K562 (cell line): ENCODE data around the gene VPS35L. TPM values are rescaled to one million over a fixed set of nuclear protein-coding genes. Genes with fewer than 3 reads are reported as not detected.

Source experiments
- ATAC-seq: fragments of 200-7000 bp; cut with Tn5 transposase; 3 replicates; pipeline ENCODE4 v1.9.1; 2020; ENCODE audit warnings: moderate library complexity
- BruUV-seq: library from RNA; stranded (reverse); fragments of 400-500 nt; replicated peaks from 2 replicates; lab custom pipeline; 2021; lab: Mats Ljungman, UMichigan
- CTCF ChIA-PET: fragments of 300-600 bp; formaldehyde crosslinking; extraction: SDS; loops from one replicate; lab custom pipeline; 2021; ENCODE audit warnings: low intra/inter-chr PET ratio; lab: Yijun Ruan, JAX
- POLR2A ChIA-PET: fragments of 300-600, 350-650 bp; sonication (Branson Sonifier 250); formaldehyde crosslinking; extraction: SDS; loops from one replicate; lab custom pipeline; 2021; ENCODE audit warnings: antibody characterized with exemption, inconsistent platforms; lab: Yijun Ruan, JAX
- DNase-seq, 4 experiments: peaks; one replicate each; pipeline versions ENCODE4 v3.0.0 to v3.0.0-alpha.2; 2011 to 2018; ENCODE audit warnings: low spot score in 3 of 4, mixed read lengths in 3 of 4; ENCODE audit errors: extremely low read depth in 1 of 4
- FAIRE-seq: peaks from 2 replicates; lab custom pipeline; 2011; peaks lifted over from hg19 to GRCh38; lab: Jason Lieb, UNC
- H2AFZ ChIP-seq: 2 replicates; pipeline ENCODE4 v1.6.0; 2011; ENCODE audit warnings: low read depth, low read length, control low read depth, inconsistent platforms
- H3K27ac ChIP-seq: fragments of 200-600 bp; 3 replicates; pipeline ENCODE4 v1.8.0; 2011; ENCODE audit warnings: low read depth, mild to moderate bottlenecking, control low read depth, inconsistent platforms, low read length, moderate library complexity, mixed read lengths; ENCODE audit errors: extremely low read depth
- H3K27me3 ChIP-seq, 2 experiments: fragments of 300-600 bp in 1 of 2; 2 replicates in 1 of 2; 3 replicates in 1 of 2; pipeline versions ENCODE4 v1.6.0 to v1.8.0; 2011; ENCODE audit warnings: inconsistent platforms in 2 of 2, low read length in 2 of 2, mild to moderate bottlenecking in 1 of 2, mixed read lengths in 1 of 2, moderate library complexity in 1 of 2; ENCODE audit not compliant: control insufficient read depth in 2 of 2, insufficient read depth in 2 of 2
- H3K36me3 ChIP-seq: fragments of 300-600 bp; 3 replicates; pipeline ENCODE4 v1.8.0; 2011; ENCODE audit warnings: mild to moderate bottlenecking, low read length, inconsistent platforms; ENCODE audit not compliant: control insufficient read depth, insufficient read depth
- H3K4me1 ChIP-seq, 2 experiments: fragments of 200-600 bp in 1 of 2; replicated peaks in 1 of 2; 2 replicates in 1 of 2; 3 replicates in 1 of 2; pipeline versions ENCODE4 v1.5.1 to v1.8.0; 2011; ENCODE audit warnings: inconsistent platforms in 2 of 2, low read length in 2 of 2, mild to moderate bottlenecking in 1 of 2, mixed read lengths in 1 of 2, moderate library complexity in 1 of 2; ENCODE audit not compliant: control insufficient read depth in 2 of 2, insufficient read depth in 2 of 2
- H3K4me2 ChIP-seq: 2 replicates; pipeline ENCODE4 v1.6.1; 2011; ENCODE audit warnings: low read length, control low read depth, inconsistent platforms, mixed read lengths; ENCODE audit not compliant: insufficient read depth
- H3K4me3 ChIP-seq: fragments of 200-600 bp; sonication (generic), shearing (Covaris generic); 2 replicates; pipeline ENCODE4 v1.5.1; 2016; ENCODE audit warnings: control low read depth, inconsistent platforms
- H3K79me2 ChIP-seq: fragments of 200-600 bp; 3 replicates; pipeline ENCODE4 v1.8.0; 2011; ENCODE audit warnings: low read length, inconsistent platforms; ENCODE audit not compliant: control insufficient read depth, insufficient read depth
- H3K9ac ChIP-seq, 2 experiments: 2 replicates each; pipeline versions ENCODE4 v1.6.0 to v1.6.1; 2011; ENCODE audit warnings: low read depth in 2 of 2, low read length in 2 of 2, control low read depth in 1 of 2, inconsistent platforms in 1 of 2, mild to moderate bottlenecking in 1 of 2, mixed read lengths in 1 of 2; ENCODE audit not compliant: insufficient read depth in 1 of 2
- H3K9me1 ChIP-seq: one replicate; pipeline ENCODE4 v1.6.0; 2011; ENCODE audit warnings: inconsistent platforms, mild to moderate bottlenecking, low read length, moderate library complexity; ENCODE audit not compliant: control insufficient read depth, insufficient read depth
- H3K9me3 ChIP-seq: replicated peaks from 2 replicates; pipeline ENCODE4 v1.5.1; 2011; ENCODE audit warnings: low read depth, low read length, inconsistent platforms; ENCODE audit not compliant: control insufficient read depth, insufficient read depth
- H4K20me1 ChIP-seq: replicated peaks from 2 replicates; pipeline ENCODE4 v1.6.1; 2011; ENCODE audit warnings: low read length, inconsistent platforms, mixed read lengths; ENCODE audit not compliant: control insufficient read depth, insufficient read depth
- DPF2 ChIP-seq: fragments of 450-650 bp; IDR thresholded peaks from 2 replicates; pipeline ENCODE4 v1.6.1; 2016
- FOXA3 ChIP-seq, 2 experiments: fragments of 450-650 bp in 1 of 2; sonication (generic) in 1 of 2; formaldehyde crosslinking; IDR thresholded peaks in 1 of 2; conservative IDR thresholded peaks in 1 of 2; 2 replicates each; pipeline versions ENCODE4 v1.4.0 to v1.8.0; 2020 to 2022; ENCODE audit warnings: mild to moderate bottlenecking in 2 of 2, missing genetic modification reagents in 1 of 2
- JUNB ChIP-seq: fragments of 450-650 bp; formaldehyde crosslinking; conservative IDR thresholded peaks from 2 replicates; pipeline ENCODE4 v1.4.0; 2020; ENCODE audit warnings: mild to moderate bottlenecking
- KDM5B ChIP-seq: fragments of 200-600 bp; sonication (generic); IDR thresholded peaks from 2 replicates; pipeline ENCODE4 v1.6.1; 2012; ENCODE audit warnings: low read depth, mild to moderate bottlenecking, moderate library complexity, low read length, control low read depth, inconsistent platforms; ENCODE audit not compliant: insufficient replicate concordance
- PHB2 ChIP-seq: fragments of 450-650 bp; IDR thresholded peaks from 2 replicates; pipeline ENCODE4 v1.6.1; 2017; ENCODE audit warnings: low read depth
- RBM25 ChIP-seq: fragments of 200-400 bp; formaldehyde crosslinking; IDR thresholded peaks from 2 replicates; pipeline ENCODE4 v1.6.1; 2018; ENCODE audit warnings: low read length, low read depth, moderate library complexity; ENCODE audit not compliant: severe bottlenecking
- RFX7 ChIP-seq: fragments of 250-450 bp; sonication (Bioruptor Pico); IDR thresholded peaks from 2 replicates; pipeline ENCODE4 v1.5.1; 2021; ENCODE audit warnings: mild to moderate bottlenecking
- TEAD1 ChIP-seq, 2 experiments: fragments of 450-650 bp in 1 of 2; sonication (generic) in 1 of 2; formaldehyde crosslinking; IDR thresholded peaks; 2 replicates each; pipeline versions ENCODE4 v1.4.0 to v1.8.0; 2020 to 2022; ENCODE audit warnings: mild to moderate bottlenecking in 2 of 2, missing genetic modification reagents in 1 of 2
- ZEB2 ChIP-seq: fragments of 450-650 bp; IDR thresholded peaks from 2 replicates; pipeline ENCODE4 v1.6.1; 2016
- ZFP36 ChIP-seq: fragments of 150-350 bp; IDR thresholded peaks from 2 replicates; pipeline ENCODE4 v1.6.1; 2018; ENCODE audit warnings: low read length, low read depth; ENCODE audit not compliant: partially characterized antibody
- ZNF583 ChIP-seq: fragments of 250-450 bp; sonication (Bioruptor Pico); IDR thresholded peaks from 2 replicates; pipeline ENCODE4 v1.4.0; 2020
- WGBS: fragments of 100-300 bp; shearing (Covaris generic); methylation state at CpG from one replicate; pipeline ENCODE4 v1.1.6; 2016; ENCODE audit warnings: low coverage, mixed read lengths; ENCODE audit not compliant: insufficient coverage; ENCODE audit errors: missing lambda C conversion rate; 5-methylcytosine and 5-hydroxymethylcytosine counted together
- in situ Hi-C: fragments of 300-500 bp; cut with MboI; formaldehyde crosslinking; loops from 4 replicates; pipeline ENCODE4 v1.15.0; 2018; ENCODE audit warnings: inconsistent platforms, mixed read lengths
- intact Hi-C: fragments of 100-400 bp; cut with micrococcal nuclease; formaldehyde crosslinking; loops from 2 replicates; pipeline ENCODE4 v1.14.2; 2022
- polyA plus RNA-seq, 8 experiments: library from polyadenylated mRNA; depleted of rRNA in 4 of 8; stranded (reverse) in 5 of 8; unstranded in 3 of 8; fragments of >200 nt; fragmentation: Nextera tagmentation in 2 of 8; fragmentation: Illumina TruSeq in 1 of 8; extraction: Ambion mirVana in 2 of 8; extraction: Trizol in 1 of 8; gene quantifications; 2 replicates each; pipeline versions ENCODE4 v1.2.1 to v1.2.3, GENCODE V29; 2011 to 2014; ENCODE audit warnings: inconsistent platforms in 1 of 8, missing spikeins in 1 of 8
- total RNA-seq, 7 experiments: library from RNA; depleted of rRNA in 6 of 7; stranded (reverse); fragments of >200 nt in 6 of 7; fragmentation: Illumina TruSeq in 2 of 7; extraction: Trizol in 2 of 7; gene quantifications; 2 replicates each; pipeline versions ENCODE4 v1.2.1 to v1.2.3, GENCODE V29; 2011 to 2021; ENCODE audit warnings: low replicate concordance in 1 of 7
- TF ChIP-seq, protein P1 (sequence below): fragments of 450-650 bp; IDR thresholded peaks from 2 replicates; pipeline ENCODE4 v1.6.1; 2017; ENCODE audit warnings: antibody characterized with exemption
- TF ChIP-seq, protein P2 (sequence below): fragments of 250-450 bp; sonication (Bioruptor Pico); IDR thresholded peaks from 2 replicates; pipeline ENCODE4 v1.5.0; 2021; ENCODE audit warnings: mild to moderate bottlenecking, borderline replicate concordance

VPS35L gene
- total and polyA plus RNA-seq, 9 of the 15 experiments (the other 6 are each of a cell fraction or from before 2014, with no cell fraction given): 10.2 to 30.4 (median 20.1) TPM

DNA sequence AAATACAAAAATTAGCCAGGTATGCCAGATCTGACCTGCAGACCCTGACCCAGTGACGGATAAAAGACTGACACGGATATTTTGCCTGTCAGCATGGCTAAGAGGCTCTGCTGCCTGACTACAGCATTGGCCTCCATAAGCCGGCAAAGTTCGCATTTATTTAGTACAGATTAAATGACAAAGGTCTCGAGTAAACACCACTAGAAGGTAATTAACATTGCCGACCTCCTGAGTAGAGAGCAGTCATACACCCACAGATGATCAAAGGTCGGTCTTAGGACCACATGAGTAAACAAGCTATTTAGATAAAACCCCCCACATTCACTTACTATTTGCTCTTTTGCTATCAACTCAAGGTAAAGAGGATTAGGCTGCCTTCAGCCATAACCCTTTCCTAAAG lies 106.8 kb downstream of the VPS35L start:
- H3K36me3 ChIP-seq: no peaks in the 10 kb centered on the region
- no peak for TF ChIP-seq ZEB2
- no peak for TF ChIP-seq KDM5B
- peak; percentile 61 to 72; a peak in 1 of 4 replicates for TF ChIP-seq FOXA3 (CRISPR knock-in tag; conservative IDR thresholded peaks at IDR 0.05 in 1 of 2, IDR thresholded peaks at IDR 0.05 in 1 of 2)
- TF ChIP-seq TEAD1 (CRISPR knock-in tag; IDR thresholded peaks at IDR 0.05): no peak
- no peak for TF ChIP-seq DPF2
- no peak for TF ChIP-seq ZNF583 (CRISPR knock-in tag)
- BruUV-seq: no TSS peak
- in situ Hi-C loops: no loop called here
- H3K79me2 ChIP-seq: no peaks in the 10 kb centered on the region
- H3K4me3 ChIP-seq: no peak overlapping the region
- H2AFZ ChIP-seq: no peak overlapping the region
- POLR2A ChIA-PET: no interaction called here
- ATAC-seq (no peak), DNase-seq (no peak), FAIRE-seq (no peak)
- intact Hi-C loops: no loop called here
- CTCF ChIA-PET: no interaction called here
- H3K9ac ChIP-seq: no peak overlapping the region
- H4K20me1 ChIP-seq: no peaks in the 10 kb centered on the region
- H3K27me3 ChIP-seq: no peaks in the 10 kb centered on the region
- no peaks in the 10 kb centered on the region for H3K9me1 ChIP-seq
- H3K4me2 ChIP-seq: no peak overlapping the region
- no peaks in the 10 kb centered on the region for H3K9me3 ChIP-seq
- 39% methylated on average over 7 of the region's 7 CpGs for WGBS
- H3K4me1 ChIP-seq: no peaks in the 10 kb centered on the region
- H3K27ac ChIP-seq: no peak overlapping the region

DNA sequence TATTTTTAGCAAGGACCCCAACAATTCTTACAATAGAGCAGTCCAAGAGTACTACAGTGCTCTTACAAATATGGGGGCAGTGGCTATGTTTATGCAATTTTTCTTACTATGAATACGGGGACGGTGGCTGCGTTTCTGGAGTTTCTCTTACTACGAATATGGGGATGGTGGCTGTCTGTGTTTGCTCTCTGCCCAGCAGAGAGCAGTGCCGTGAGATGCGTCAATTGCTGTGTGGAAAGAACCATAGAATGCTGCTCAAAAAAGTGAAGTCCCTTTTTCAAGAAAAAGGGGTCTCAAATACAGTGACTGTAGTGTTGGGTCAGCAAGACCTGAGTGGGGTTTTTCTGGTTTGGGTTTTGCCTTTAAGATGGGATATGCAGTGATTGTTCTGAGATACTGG lies 108.7 kb downstream of the VPS35L start:
- BruUV-seq: no TSS peak
- no peak overlapping the region for H2AFZ ChIP-seq
- H3K9me3 ChIP-seq: no peaks in the 10 kb centered on the region
- H3K4me1 ChIP-seq: no peaks in the 10 kb centered on the region
- H3K79me2 ChIP-seq: no peaks in the 10 kb centered on the region
- FAIRE-seq: no peak
- intact Hi-C loops: no loop called here
- in situ Hi-C loops: no loop called here
- H3K27me3 ChIP-seq: no peaks in the 10 kb centered on the region
- ChIA-PET CTCF (no interaction called here), POLR2A (no interaction called here)
- 60% methylated on average over 6 of the region's 6 CpGs for WGBS
- H3K9ac ChIP-seq: no peak overlapping the region
- no peak overlapping the region for H3K27ac ChIP-seq
- no peak for DNase-seq
- H3K36me3 ChIP-seq: no peaks in the 10 kb centered on the region
- ATAC-seq: no peak
- no peak overlapping the region for H3K4me2 ChIP-seq
- H3K4me3 ChIP-seq: no peak overlapping the region
- no peaks in the 10 kb centered on the region for H4K20me1 ChIP-seq
- H3K9me1 ChIP-seq: no peaks in the 10 kb centered on the region
- no peak for TF ChIP-seq ZFP36
- no peak for TF ChIP-seq RBM25
- TF ChIP-seq JUNB (CRISPR knock-in tag): no peak
- TF ChIP-seq PHB2: no peak
- no peak for TF ChIP-seq RFX7
- TF ChIP-seq, protein P1, sequence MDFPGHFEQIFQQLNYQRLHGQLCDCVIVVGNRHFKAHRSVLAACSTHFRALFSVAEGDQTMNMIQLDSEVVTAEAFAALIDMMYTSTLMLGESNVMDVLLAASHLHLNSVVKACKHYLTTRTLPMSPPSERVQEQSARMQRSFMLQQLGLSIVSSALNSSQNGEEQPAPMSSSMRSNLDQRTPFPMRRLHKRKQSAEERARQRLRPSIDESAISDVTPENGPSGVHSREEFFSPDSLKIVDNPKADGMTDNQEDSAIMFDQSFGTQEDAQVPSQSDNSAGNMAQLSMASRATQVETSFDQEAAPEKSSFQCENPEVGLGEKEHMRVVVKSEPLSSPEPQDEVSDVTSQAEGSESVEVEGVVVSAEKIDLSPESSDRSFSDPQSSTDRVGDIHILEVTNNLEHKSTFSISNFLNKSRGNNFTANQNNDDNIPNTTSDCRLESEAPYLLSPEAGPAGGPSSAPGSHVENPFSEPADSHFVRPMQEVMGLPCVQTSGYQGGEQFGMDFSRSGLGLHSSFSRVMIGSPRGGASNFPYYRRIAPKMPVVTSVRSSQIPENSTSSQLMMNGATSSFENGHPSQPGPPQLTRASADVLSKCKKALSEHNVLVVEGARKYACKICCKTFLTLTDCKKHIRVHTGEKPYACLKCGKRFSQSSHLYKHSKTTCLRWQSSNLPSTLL: no peak
- TF ChIP-seq, protein P2, sequence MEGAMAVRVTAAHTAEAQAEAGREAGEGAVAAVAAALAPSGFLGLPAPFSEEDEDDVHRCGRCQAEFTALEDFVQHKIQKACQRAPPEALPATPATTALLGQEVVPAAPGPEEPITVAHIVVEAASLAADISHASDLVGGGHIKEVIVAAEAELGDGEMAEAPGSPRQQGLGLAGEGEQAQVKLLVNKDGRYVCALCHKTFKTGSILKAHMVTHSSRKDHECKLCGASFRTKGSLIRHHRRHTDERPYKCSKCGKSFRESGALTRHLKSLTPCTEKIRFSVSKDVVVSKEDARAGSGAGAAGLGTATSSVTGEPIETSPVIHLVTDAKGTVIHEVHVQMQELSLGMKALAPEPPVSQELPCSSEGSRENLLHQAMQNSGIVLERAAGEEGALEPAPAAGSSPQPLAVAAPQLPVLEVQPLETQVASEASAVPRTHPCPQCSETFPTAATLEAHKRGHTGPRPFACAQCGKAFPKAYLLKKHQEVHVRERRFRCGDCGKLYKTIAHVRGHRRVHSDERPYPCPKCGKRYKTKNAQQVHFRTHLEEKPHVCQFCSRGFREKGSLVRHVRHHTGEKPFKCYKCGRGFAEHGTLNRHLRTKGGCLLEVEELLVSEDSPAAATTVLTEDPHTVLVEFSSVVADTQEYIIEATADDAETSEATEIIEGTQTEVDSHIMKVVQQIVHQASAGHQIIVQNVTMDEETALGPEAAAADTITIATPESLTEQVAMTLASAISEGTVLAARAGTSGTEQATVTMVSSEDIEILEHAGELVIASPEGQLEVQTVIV (CRISPR knock-in tag): no peak
